MM.1S (cell line): Measurements from ENCODE around the gene CXCR5.

Source experiments
- EZH2 ChIP-seq: fragments of 300-600 bp; sonication (generic); optimal IDR thresholded peaks from 2 replicates; pipeline ENCODE3; 2017; ENCODE audit warnings: low read depth, mild to moderate bottlenecking, antibody characterized with exemption, low read length, mixed read lengths
- EZH2phosphoT487 ChIP-seq: fragments of 300-600 bp; sonication (generic); IDR thresholded peaks from 2 replicates; pipeline ENCODE4 v1.6.1; 2018; ENCODE audit warnings: antibody characterized with exemption, low read length
- TF ChIP-seq, protein P1 (sequence below): fragments of 300-600 bp; sonication (generic); IDR thresholded peaks from 2 replicates; pipeline ENCODE4 v1.5.1; 2016; ENCODE audit warnings: antibody characterized with exemption, low read length, mixed read lengths

DNA sequence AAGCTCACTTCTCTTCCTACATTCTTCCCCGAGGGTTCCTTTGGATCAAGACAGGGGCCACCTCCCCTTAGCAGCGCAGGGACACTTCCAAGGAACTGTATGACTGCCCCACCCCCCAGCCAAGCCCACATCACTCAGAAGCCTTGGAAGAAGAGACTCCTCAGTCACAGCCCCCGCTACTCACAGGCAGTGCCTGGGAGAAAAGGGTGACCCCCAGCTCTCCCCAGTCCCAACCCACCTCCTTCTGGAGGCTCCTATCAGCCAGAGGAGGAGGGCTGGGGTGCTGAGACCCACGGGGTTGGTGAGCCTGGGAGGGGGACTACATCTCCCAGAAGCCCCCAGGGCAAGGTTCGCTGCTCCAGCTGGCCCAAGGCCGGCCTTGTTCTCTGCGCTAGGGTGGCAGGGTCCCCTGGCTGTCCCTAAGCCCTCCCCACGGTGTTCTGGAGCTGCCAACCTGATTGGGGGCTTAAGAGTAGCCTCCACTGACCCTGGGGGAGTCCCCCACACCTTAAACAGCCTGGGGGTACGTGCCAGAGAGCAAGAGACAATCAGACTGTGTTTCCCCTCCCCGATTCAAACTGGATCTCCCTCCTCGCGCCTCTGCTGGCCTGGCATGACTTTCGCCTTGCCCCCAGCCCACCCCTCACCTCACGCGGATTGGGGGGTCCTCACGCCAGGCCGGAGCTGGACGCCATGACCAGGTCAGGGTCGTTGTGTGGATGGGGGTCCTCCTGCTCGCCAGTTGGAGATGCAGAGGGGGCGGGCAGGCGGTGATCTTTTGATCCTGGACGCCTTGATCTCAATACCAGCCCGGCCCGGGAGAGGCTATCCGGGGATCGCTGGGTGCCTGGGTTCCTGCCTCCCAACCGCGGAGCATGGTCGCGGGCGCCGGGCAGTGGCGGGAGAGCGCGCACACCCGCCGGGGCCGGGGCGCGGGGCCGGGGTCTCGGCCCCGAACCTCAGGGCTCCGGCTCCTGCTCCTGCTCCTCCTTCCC lies 41.2 kb downstream of the CXCR5 start:
- TF ChIP-seq, protein P1, sequence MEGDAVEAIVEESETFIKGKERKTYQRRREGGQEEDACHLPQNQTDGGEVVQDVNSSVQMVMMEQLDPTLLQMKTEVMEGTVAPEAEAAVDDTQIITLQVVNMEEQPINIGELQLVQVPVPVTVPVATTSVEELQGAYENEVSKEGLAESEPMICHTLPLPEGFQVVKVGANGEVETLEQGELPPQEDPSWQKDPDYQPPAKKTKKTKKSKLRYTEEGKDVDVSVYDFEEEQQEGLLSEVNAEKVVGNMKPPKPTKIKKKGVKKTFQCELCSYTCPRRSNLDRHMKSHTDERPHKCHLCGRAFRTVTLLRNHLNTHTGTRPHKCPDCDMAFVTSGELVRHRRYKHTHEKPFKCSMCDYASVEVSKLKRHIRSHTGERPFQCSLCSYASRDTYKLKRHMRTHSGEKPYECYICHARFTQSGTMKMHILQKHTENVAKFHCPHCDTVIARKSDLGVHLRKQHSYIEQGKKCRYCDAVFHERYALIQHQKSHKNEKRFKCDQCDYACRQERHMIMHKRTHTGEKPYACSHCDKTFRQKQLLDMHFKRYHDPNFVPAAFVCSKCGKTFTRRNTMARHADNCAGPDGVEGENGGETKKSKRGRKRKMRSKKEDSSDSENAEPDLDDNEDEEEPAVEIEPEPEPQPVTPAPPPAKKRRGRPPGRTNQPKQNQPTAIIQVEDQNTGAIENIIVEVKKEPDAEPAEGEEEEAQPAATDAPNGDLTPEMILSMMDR = no peak
- TF ChIP-seq EZH2phosphoT487 (no peak), EZH2 (no peak)
